Testis (tissue), 2 donors: ENCODE measurements around the gene NT5C.

Source experiments
- POLR2A ChIP-seq: fragments of 450-650 bp; IDR thresholded peaks from one replicate; pipeline ENCODE4 v1.6.1; 2017; ENCODE audit warnings: antibody characterized with exemption, mild to moderate bottlenecking, moderate library complexity
- TF ChIP-seq, protein P1 (sequence below), 3 experiments: fragments of 450-650 bp in 2 of 3; fragments of 200-600 bp in 1 of 3; sonication (generic) in 1 of 3; IDR thresholded peaks; one replicate each; pipeline ENCODE4 v1.5.1; 2016 to 2019; ENCODE audit warnings: antibody characterized with exemption in 3 of 3, mild to moderate bottlenecking in 2 of 3, moderate library complexity in 1 of 3

DNA sequence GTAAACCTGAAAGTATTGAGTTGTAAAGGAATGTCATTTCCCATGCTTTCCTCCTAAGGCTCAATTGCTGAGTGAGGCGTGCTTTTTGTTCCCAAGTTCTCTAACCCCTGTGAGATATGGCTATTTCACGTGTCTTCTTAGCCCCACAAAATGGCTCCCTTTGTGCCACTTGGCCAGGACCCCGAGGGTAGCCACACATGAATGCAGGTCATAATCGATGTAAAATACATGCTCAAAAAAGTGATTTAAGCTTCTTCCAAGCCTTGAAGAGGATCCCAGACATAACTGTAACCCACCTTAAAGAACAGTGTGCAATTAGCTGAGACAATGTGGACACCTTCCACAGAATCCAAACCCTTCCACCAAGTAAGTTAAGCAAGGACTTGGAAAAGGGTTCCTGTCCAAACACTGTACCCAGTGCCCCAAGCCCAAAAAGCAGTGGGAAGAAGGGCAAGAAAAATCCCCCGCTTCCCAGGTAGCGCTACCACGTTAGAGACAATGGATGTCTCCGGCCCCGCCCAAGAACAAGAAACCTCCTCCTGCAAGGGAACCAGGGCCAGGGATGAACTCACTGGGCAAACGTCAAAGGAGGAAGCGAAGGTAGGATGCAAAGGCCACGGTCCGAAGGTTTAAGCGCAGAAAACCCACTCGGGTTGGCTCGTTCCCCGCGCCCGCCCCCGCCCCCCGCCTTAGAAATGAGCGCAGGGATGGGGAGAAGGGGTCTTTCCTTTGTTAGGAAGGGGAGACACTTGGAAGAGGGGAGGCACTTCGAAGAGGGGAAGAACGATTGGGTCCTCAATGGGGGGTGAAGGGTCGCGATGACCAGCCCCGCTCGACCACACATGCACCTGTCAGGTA, 21.6 kb upstream of the NT5C start:
- TF ChIP-seq, protein P1, sequence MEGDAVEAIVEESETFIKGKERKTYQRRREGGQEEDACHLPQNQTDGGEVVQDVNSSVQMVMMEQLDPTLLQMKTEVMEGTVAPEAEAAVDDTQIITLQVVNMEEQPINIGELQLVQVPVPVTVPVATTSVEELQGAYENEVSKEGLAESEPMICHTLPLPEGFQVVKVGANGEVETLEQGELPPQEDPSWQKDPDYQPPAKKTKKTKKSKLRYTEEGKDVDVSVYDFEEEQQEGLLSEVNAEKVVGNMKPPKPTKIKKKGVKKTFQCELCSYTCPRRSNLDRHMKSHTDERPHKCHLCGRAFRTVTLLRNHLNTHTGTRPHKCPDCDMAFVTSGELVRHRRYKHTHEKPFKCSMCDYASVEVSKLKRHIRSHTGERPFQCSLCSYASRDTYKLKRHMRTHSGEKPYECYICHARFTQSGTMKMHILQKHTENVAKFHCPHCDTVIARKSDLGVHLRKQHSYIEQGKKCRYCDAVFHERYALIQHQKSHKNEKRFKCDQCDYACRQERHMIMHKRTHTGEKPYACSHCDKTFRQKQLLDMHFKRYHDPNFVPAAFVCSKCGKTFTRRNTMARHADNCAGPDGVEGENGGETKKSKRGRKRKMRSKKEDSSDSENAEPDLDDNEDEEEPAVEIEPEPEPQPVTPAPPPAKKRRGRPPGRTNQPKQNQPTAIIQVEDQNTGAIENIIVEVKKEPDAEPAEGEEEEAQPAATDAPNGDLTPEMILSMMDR (IDR thresholded peaks at IDR 0.05), result no peak
- TF ChIP-seq POLR2A, result no peak
